Upper lobe of left lung (tissue), 4 donors: Measurements from ENCODE around the gene FLNC.

Experiments
- EP300 ChIP-seq, 4 donors: sonication (generic); formaldehyde crosslinking; IDR thresholded peaks; one replicate each; pipeline ENCODE4 v1.5.1; 2017; ENCODE audit warnings: antibody characterized with exemption in 4 of 4, control low read depth in 2 of 4
- POLR2A ChIP-seq, 4 donors: fragments of 450-650 bp; IDR thresholded peaks; one replicate each; pipeline ENCODE4 v1.5.1; 2016 to 2017; ENCODE audit warnings: antibody characterized with exemption in 4 of 4, mild to moderate bottlenecking in 2 of 4
- POLR2AphosphoS5 ChIP-seq, 2 donors: sonication (generic); formaldehyde crosslinking; IDR thresholded peaks; one replicate each; pipeline ENCODE4 v1.5.1; 2017; ENCODE audit warnings: antibody characterized with exemption in 2 of 2
- TF ChIP-seq, protein P1 (sequence below), 6 experiments: fragments of 450-650 bp in 4 of 6; fragments of 200-600 bp in 2 of 6; sonication (generic) in 2 of 6; IDR thresholded peaks; one replicate each; pipeline ENCODE4 v1.5.1; 2016 to 2019; ENCODE audit warnings: antibody characterized with exemption in 6 of 6

DNA sequence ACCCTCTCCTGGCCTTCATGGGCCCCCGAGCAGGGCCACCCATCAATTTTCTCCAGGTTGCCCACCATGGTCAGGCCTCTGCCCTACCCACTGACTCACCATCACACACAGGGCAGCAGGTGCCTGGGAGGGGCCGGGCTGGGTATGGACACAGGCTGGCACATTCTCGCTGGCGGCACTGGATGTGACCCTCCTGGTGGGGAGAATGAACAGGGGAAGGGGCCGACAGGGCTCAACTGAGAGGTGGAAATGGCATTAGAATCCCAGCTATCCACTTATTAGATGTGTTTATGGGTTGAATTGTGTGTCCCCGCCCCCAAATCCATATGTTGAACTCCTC lies 63.9 kb downstream of the FLNC start:
- no peak for TF ChIP-seq POLR2A (IDR thresholded peaks at IDR 0.05)
- TF ChIP-seq, protein P1, sequence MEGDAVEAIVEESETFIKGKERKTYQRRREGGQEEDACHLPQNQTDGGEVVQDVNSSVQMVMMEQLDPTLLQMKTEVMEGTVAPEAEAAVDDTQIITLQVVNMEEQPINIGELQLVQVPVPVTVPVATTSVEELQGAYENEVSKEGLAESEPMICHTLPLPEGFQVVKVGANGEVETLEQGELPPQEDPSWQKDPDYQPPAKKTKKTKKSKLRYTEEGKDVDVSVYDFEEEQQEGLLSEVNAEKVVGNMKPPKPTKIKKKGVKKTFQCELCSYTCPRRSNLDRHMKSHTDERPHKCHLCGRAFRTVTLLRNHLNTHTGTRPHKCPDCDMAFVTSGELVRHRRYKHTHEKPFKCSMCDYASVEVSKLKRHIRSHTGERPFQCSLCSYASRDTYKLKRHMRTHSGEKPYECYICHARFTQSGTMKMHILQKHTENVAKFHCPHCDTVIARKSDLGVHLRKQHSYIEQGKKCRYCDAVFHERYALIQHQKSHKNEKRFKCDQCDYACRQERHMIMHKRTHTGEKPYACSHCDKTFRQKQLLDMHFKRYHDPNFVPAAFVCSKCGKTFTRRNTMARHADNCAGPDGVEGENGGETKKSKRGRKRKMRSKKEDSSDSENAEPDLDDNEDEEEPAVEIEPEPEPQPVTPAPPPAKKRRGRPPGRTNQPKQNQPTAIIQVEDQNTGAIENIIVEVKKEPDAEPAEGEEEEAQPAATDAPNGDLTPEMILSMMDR (IDR thresholded peaks at IDR 0.05) = no peak
- no peak for TF ChIP-seq POLR2AphosphoS5 (IDR thresholded peaks at IDR 0.05)
- TF ChIP-seq EP300 (IDR thresholded peaks at IDR 0.05) = no peak
